BLaER1 treated with 17β-estradiol and CSF1 and Interleukin-3, amounts not matched to agents 10 nM and 100 nM (cell line): Measurements from ENCODE around the gene SPINT1.

ENCODE experiments used
- H3K27ac ChIP-seq, 11 experiments: shearing (Covaris generic); formaldehyde crosslinking; 2 replicates each; pipeline ENCODE4 v1.8.1; 2022
- H3K27me3 ChIP-seq, 11 experiments: shearing (Covaris generic); formaldehyde crosslinking; 2 replicates each; pipeline ENCODE4 v1.8.1; 2022
- H3K36me3 ChIP-seq, 11 experiments: shearing (Covaris generic); formaldehyde crosslinking; 2 replicates each; pipeline ENCODE4 v1.8.1; 2022
- H3K4me1 ChIP-seq, 10 experiments: shearing (Covaris generic); formaldehyde crosslinking; 2 replicates each; pipeline ENCODE4 v1.8.1; 2022
- H3K4me2 ChIP-seq, 11 experiments: shearing (Covaris generic); formaldehyde crosslinking; 2 replicates each; pipeline ENCODE4 v1.8.1; 2022
- H3K4me3 ChIP-seq, 10 experiments: shearing (Covaris generic); formaldehyde crosslinking; 2 replicates each; pipeline ENCODE4 v1.8.1; 2022
- H3K9ac ChIP-seq, 11 experiments: shearing (Covaris generic); formaldehyde crosslinking; 2 replicates each; pipeline ENCODE4 v1.8.1; 2022
- H3K9me3 ChIP-seq, 11 experiments: shearing (Covaris generic); formaldehyde crosslinking; replicated peaks in 1 of 11; 2 replicates each; pipeline ENCODE4 v1.8.1; 2022
- H4K20me1 ChIP-seq, 11 experiments: shearing (Covaris generic); formaldehyde crosslinking; 2 replicates each; pipeline ENCODE4 v1.8.1; 2022
- Cebpa-rat ChIP-seq, 11 experiments: shearing (Covaris generic); IDR thresholded peaks; 2 replicates each; pipeline ENCODE4 v1.8.1; 2022

Gene SPINT1

GRCh38 chr15:40899536-40900207 is 55.8 kb downstream of the SPINT1 start:
- peak overlapping the region in 10 of 11 experiments; percentile 23 to 88 (median 68); a peak in 16 of 22 replicates for H3K9ac ChIP-seq
- no peak for TF ChIP-seq Cebpa-rat (IDR thresholded peaks at IDR 0.05)
- H3K27ac ChIP-seq, result peak overlapping the region in 10 of 11 experiments; percentile 8 to 98 (median 90); a peak in 18 of 22 replicates
- no peaks in the 10 kb centered on the region for H3K27me3 ChIP-seq
- H3K4me1 ChIP-seq, result peaks cover 68 to 94% (median 82%) of the 10 kb centered on the region in 10 experiments
- H3K9me3 ChIP-seq, result no peaks in the 10 kb centered on the region
- peaks cover 5 to 95% (median 16%) of the 10 kb centered on the region in 11 experiments; a peak in 15 of 22 replicates for H4K20me1 ChIP-seq
- peak overlapping the region in 10 of 11 experiments; percentile 94 to 99 (median 98); a peak in 16 of 22 replicates for H3K4me2 ChIP-seq
- H3K36me3 ChIP-seq, result peaks cover 69 to 88% (median 79%) of the 10 kb centered on the region in 11 experiments
- peak overlapping the region in 1 of 10 experiments; percentile 60; a peak in 2 of 20 replicates for H3K4me3 ChIP-seq

- Histone ChIP-seq H3K4me2 (peak overlapping the region; percentile 94 to 99 (median 98); a peak in 20 of 22 replicates), H3K27me3 (no peaks in the 10 kb centered on the region), H4K20me1 (peaks cover 3 to 97% (median 17%) of the 10 kb centered on the region in 11 experiments; a peak in 15 of 22 replicates), H3K4me3 (peak overlapping the region in 4 of 10 experiments; percentile 15 to 60 (median 39); a peak in 6 of 20 replicates), H3K36me3 (peaks cover 69 to 96% (median 85%) of the 10 kb centered on the region in 11 experiments), H3K9me3 (no peaks in the 10 kb centered on the region), H3K4me1 (peaks cover 72 to 99% (median 87%) of the 10 kb centered on the region in 10 experiments), H3K9ac (peak overlapping the region in 10 of 11 experiments; percentile 31 to 88 (median 68); a peak in 18 of 22 replicates), H3K27ac (peak overlapping the region in 10 of 11 experiments; percentile 8 to 98 (median 90); a peak in 18 of 22 replicates)
- no peak for TF ChIP-seq Cebpa-rat (IDR thresholded peaks at IDR 0.05)
Observed at GRCh38 chr15:40900256-40901052, 56.6 kb downstream of the SPINT1 start.

- H3K4me2 ChIP-seq, result peak overlapping the region; percentile 94 to 99 (median 98); a peak in 20 of 22 replicates
- H3K9me3 ChIP-seq, result no peaks in the 10 kb centered on the region
- H3K4me1 ChIP-seq, result peaks cover 72 to 99% (median 87%) of the 10 kb centered on the region in 10 experiments
- H3K36me3 ChIP-seq, result peaks cover 64 to 90% (median 80%) of the 10 kb centered on the region in 11 experiments
- H3K27me3 ChIP-seq, result no peaks in the 10 kb centered on the region
- peaks cover 4 to 96% (median 13%) of the 10 kb centered on the region in 11 experiments; a peak in 14 of 22 replicates for H4K20me1 ChIP-seq
- peak overlapping the region in 8 of 11 experiments; percentile 85 to 98 (median 95); a peak in 17 of 22 replicates for H3K27ac ChIP-seq
- TF ChIP-seq Cebpa-rat (IDR thresholded peaks at IDR 0.05), result no peak
- H3K9ac ChIP-seq, result peak overlapping the region in 10 of 11 experiments; percentile 31 to 88 (median 68); a peak in 13 of 22 replicates
- H3K4me3 ChIP-seq, result peak overlapping the region in 4 of 10 experiments; percentile 15 to 60 (median 39); a peak in 8 of 20 replicates
Observed at GRCh38 chr15:40901053-40901443, 57.2 kb downstream of the SPINT1 start.

GRCh38 chr15:40902605-40903561 is 59.0 kb downstream of the SPINT1 start:
- Histone ChIP-seq H3K4me3 (peak overlapping the region; percentile 25 to 73 (median 57); a peak in 19 of 20 replicates), H3K36me3 (peaks cover 47 to 72% (median 62%) of the 10 kb centered on the region in 11 experiments), H3K9me3 (no peaks in the 10 kb centered on the region), H3K27ac (peak overlapping the region in 10 of 11 experiments; percentile 64 to 98 (median 90); a peak in 21 of 22 replicates), H3K4me1 (peaks cover 85 to 99% (median 93%) of the 10 kb centered on the region in 10 experiments), H3K9ac (peak overlapping the region; percentile 67 to 89 (median 80)), H3K27me3 (no peaks in the 10 kb centered on the region), H4K20me1 (peaks cover 0 to 78% (median 12%) of the 10 kb centered on the region in 11 experiments; a peak in 14 of 22 replicates), H3K4me2 (peak overlapping the region; percentile 94 to 99 (median 98))
- TF ChIP-seq Cebpa-rat (IDR thresholded peaks at IDR 0.05), result peak; percentile 85 to 100 (median 99); a peak in 21 of 22 replicates

GRCh38 chr15:40904552-40905201 is 60.8 kb downstream of the SPINT1 start:
- Histone ChIP-seq H3K4me2 (peak overlapping the region; percentile 94 to 99 (median 98)), H3K4me1 (peaks cover 99 to 100% (median 100%) of the 10 kb centered on the region in 10 experiments), H3K9ac (peak overlapping the region in 10 of 11 experiments; percentile 51 to 90 (median 86); a peak in 18 of 22 replicates), H3K36me3 (peaks cover 29 to 54% (median 44%) of the 10 kb centered on the region in 11 experiments), H3K27ac (peak overlapping the region in 9 of 11 experiments; percentile 33 to 98 (median 95); a peak in 17 of 22 replicates), H4K20me1 (peaks cover 0 to 60% (median 12%) of the 10 kb centered on the region in 11 experiments; a peak in 14 of 22 replicates), H3K4me3 (peak overlapping the region in 6 of 10 experiments; percentile 17 to 73 (median 31); a peak in 8 of 20 replicates), H3K9me3 (no peaks in the 10 kb centered on the region), H3K27me3 (no peaks in the 10 kb centered on the region)
- TF ChIP-seq Cebpa-rat (IDR thresholded peaks at IDR 0.05), result no peak

- H3K9ac ChIP-seq, result peak overlapping the region; percentile 82 to 90 (median 85)
- peaks cover 12 to 37% (median 27%) of the 10 kb centered on the region in 11 experiments for H3K36me3 ChIP-seq
- H3K4me2 ChIP-seq, result peak overlapping the region; percentile 94 to 99 (median 98)
- peak overlapping the region; percentile 45 to 73 (median 60) for H3K4me3 ChIP-seq
- no peaks in the 10 kb centered on the region for H3K9me3 ChIP-seq
- peaks cover 0 to 44% (median 12%) of the 10 kb centered on the region in 11 experiments; a peak in 13 of 22 replicates for H4K20me1 ChIP-seq
- no peaks in the 10 kb centered on the region for H3K27me3 ChIP-seq
- peaks cover 99 to 100% (median 100%) of the 10 kb centered on the region in 10 experiments for H3K4me1 ChIP-seq
- peak overlapping the region; percentile 86 to 98 (median 95) for H3K27ac ChIP-seq
- no peak for TF ChIP-seq Cebpa-rat (IDR thresholded peaks at IDR 0.05)
Observed at GRCh38 chr15:40906091-40906990, 62.5 kb downstream of the SPINT1 start.
